Keratinocyte (primary cell): Measurements from ENCODE around the gene MXRA7. TPM values are rescaled to one million over a fixed set of nuclear protein-coding genes. Genes with fewer than 3 reads are reported as not detected.
A peak's percentile ranks its signal among the peaks of the same experiment; 100 is the strongest.

Experiments used
- DNase-seq: peaks from one replicate; pipeline ENCODE4 v3.0.0-alpha.2; 2011; ENCODE audit warnings: low read depth, missing footprints, low spot score
- FAIRE-seq: peaks from 2 replicates; lab custom pipeline; 2011; peaks lifted over from hg19 to GRCh38; lab: Jason Lieb, UNC
- H2AFZ ChIP-seq: 2 replicates; pipeline ENCODE4 v1.6.0; 2012; ENCODE audit warnings: low read length, control low read depth, inconsistent platforms; ENCODE audit not compliant: control insufficient read depth
- H3K27ac ChIP-seq: 2 replicates; pipeline ENCODE4 v1.5.1; 2011; ENCODE audit warnings: low read length; ENCODE audit not compliant: control insufficient read depth, insufficient read depth
- H3K27me3 ChIP-seq: 3 replicates; pipeline ENCODE4 v1.6.0; 2011; ENCODE audit warnings: low read length; ENCODE audit not compliant: control insufficient read depth, insufficient read depth; ENCODE audit errors: extremely low read depth
- H3K36me3 ChIP-seq, 2 experiments: 2 replicates in 1 of 2; 3 replicates in 1 of 2; pipeline ENCODE4 v1.5.1; 2011; ENCODE audit warnings: low read length in 2 of 2, mild to moderate bottlenecking in 1 of 2; ENCODE audit not compliant: control insufficient read depth in 2 of 2, insufficient read depth in 2 of 2; ENCODE audit errors: extremely low read depth in 1 of 2
- H3K4me1 ChIP-seq: 3 replicates; pipeline ENCODE4 v1.5.1; 2011; ENCODE audit warnings: low read length; ENCODE audit not compliant: control insufficient read depth, insufficient read depth; ENCODE audit errors: extremely low read depth
- H3K4me2 ChIP-seq: 3 replicates; pipeline ENCODE4 v1.6.0; 2011; ENCODE audit warnings: low read depth, low read length; ENCODE audit not compliant: control insufficient read depth, insufficient read depth; ENCODE audit errors: extremely low read depth
- H3K4me3 ChIP-seq, 3 experiments: fragments of 200-600 bp in 1 of 3; sonication (generic) in 1 of 3; 2 replicates in 2 of 3; 3 replicates in 1 of 3; pipeline ENCODE4 v1.5.1; 2011 to 2016; ENCODE audit warnings: low read length in 3 of 3, mild to moderate bottlenecking in 3 of 3, control low read depth in 2 of 3, inconsistent platforms in 1 of 3, low read depth in 1 of 3, mixed read lengths in 1 of 3, mixed run types in 1 of 3, moderate library complexity in 1 of 3; ENCODE audit not compliant: control insufficient read depth in 2 of 3, insufficient read depth in 2 of 3; ENCODE audit errors: extremely low read depth in 1 of 3
- H3K79me2 ChIP-seq: 2 replicates; pipeline ENCODE4 v1.6.0; 2012; ENCODE audit warnings: low read length; ENCODE audit not compliant: control insufficient read depth, insufficient read depth
- H3K9ac ChIP-seq: 3 replicates; pipeline ENCODE4 v1.6.0; 2011; ENCODE audit warnings: low read length; ENCODE audit not compliant: control insufficient read depth, insufficient read depth; ENCODE audit errors: extremely low read depth
- H3K9me1 ChIP-seq: 3 replicates; pipeline ENCODE4 v1.6.0; 2011; ENCODE audit warnings: low read length; ENCODE audit not compliant: control insufficient read depth, insufficient read depth; ENCODE audit errors: extremely low read depth
- H3K9me3 ChIP-seq: 2 replicates; pipeline ENCODE4 v1.5.1; 2012; ENCODE audit warnings: low read depth, low read length; ENCODE audit not compliant: control insufficient read depth
- H4K20me1 ChIP-seq: 3 replicates; pipeline ENCODE4 v1.6.0; 2011; ENCODE audit warnings: low read length; ENCODE audit not compliant: control insufficient read depth, insufficient read depth; ENCODE audit errors: extremely low read depth
- EZH2 ChIP-seq: IDR thresholded peaks from one replicate; pipeline ENCODE4 v1.6.1; 2012; ENCODE audit warnings: inconsistent platforms, mild to moderate bottlenecking, low read length, moderate library complexity
- dilution Hi-C: fragments of 300-500 bp; cut with MboI; formaldehyde crosslinking; loops from one replicate; pipeline ENCODE4 v1.7.0; 2020; ENCODE audit warnings: low sequenced_read_pairs; ENCODE audit not compliant: extremely low pct_ligation_motif_present
- polyA plus RNA-seq, 5 experiments: library from polyadenylated mRNA; depleted of rRNA in 3 of 5; stranded (reverse) in 3 of 5; stranded (forward) in 1 of 5; unstranded in 1 of 5; fragments of >200 nt; gene quantifications; 1 replicate in 1 of 5; 2 replicates in 3 of 5; 3 replicates in 1 of 5; pipeline versions ENCODE4 v1.2.1 to v1.2.3, GENCODE V29; 2011 to 2012; ENCODE audit warnings: missing spikeins in 2 of 5, low read depth in 1 of 5, low replicate concordance in 1 of 5
- TF ChIP-seq, protein P1 (sequence below), 3 experiments: IDR thresholded peaks in 1 of 3; conservative IDR thresholded peaks in 1 of 3; optimal IDR thresholded peaks in 1 of 3; 2 replicates in 2 of 3; 3 replicates in 1 of 3; pipeline versions ENCODE3 to v1.5.1; 2011; ENCODE audit warnings: low read length in 3 of 3, mild to moderate bottlenecking in 3 of 3, moderate library complexity in 2 of 3, control low read depth in 1 of 3, inconsistent platforms in 1 of 3; ENCODE audit not compliant: insufficient read depth in 2 of 3; ENCODE audit errors: extremely low read depth in 1 of 3

MXRA7 gene
- polyA plus RNA-seq, 1 donor (not counting 4 experiments of a cell fraction or from before 2014, with no cell fraction given) = 118 TPM

DNA sequence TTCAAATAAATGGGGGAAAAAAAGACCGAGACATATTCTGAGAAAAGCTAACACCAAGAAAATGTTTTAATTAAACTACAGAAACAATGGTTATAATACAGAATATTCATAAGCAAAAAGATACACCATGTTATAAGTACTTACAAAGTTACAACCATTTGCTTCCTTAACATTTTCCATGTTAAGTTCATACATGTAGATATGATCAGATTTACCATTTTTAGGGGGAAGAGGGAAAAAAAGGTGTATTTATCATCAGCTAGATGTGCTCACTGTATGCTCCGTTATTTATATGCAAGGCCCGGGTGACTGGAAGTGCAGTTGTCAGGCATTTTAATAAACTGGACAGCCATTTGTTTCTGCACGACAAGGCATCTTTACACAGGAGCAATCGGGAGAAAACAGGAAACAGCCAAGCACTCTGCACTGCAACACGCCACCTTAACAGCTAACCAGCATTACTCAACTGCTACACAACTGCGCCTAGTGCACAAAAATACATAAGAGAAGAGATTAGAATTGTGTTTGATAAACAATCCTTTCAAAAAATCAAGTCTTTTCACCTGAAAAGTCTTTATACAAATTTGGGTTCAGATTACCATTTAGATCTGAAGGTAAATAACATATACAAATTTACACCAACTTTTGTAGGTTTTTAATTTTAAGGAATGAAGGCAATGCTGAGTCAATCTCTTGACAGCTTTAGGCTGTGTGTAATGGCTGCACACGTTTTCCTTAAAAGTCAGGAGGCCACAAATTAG, 23.5 kb upstream of the MXRA7 start:
- Histone ChIP-seq H3K4me1 (peaks cover 29% of the 10 kb centered on the region), H3K36me3 (peaks cover 14 to 40% of the 10 kb centered on the region in 2 experiments), H3K79me2 (peaks cover 70% of the 10 kb centered on the region), H3K9me3 (no peaks in the 10 kb centered on the region), H3K4me2 (peak overlapping the region; percentile 96), H3K4me3 (peak overlapping the region; percentile 98 to 100 (median 100)), H4K20me1 (peaks cover 28% of the 10 kb centered on the region), H3K27me3 (no peaks in the 10 kb centered on the region), H3K9me1 (no peaks in the 10 kb centered on the region), H2AFZ (no peak overlapping the region), H3K27ac (peak overlapping the region; percentile 96), H3K9ac (peak overlapping the region; percentile 99)
- dilution Hi-C loops = no loop called here
- no peak for TF ChIP-seq EZH2
- TF ChIP-seq, protein P1, sequence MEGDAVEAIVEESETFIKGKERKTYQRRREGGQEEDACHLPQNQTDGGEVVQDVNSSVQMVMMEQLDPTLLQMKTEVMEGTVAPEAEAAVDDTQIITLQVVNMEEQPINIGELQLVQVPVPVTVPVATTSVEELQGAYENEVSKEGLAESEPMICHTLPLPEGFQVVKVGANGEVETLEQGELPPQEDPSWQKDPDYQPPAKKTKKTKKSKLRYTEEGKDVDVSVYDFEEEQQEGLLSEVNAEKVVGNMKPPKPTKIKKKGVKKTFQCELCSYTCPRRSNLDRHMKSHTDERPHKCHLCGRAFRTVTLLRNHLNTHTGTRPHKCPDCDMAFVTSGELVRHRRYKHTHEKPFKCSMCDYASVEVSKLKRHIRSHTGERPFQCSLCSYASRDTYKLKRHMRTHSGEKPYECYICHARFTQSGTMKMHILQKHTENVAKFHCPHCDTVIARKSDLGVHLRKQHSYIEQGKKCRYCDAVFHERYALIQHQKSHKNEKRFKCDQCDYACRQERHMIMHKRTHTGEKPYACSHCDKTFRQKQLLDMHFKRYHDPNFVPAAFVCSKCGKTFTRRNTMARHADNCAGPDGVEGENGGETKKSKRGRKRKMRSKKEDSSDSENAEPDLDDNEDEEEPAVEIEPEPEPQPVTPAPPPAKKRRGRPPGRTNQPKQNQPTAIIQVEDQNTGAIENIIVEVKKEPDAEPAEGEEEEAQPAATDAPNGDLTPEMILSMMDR (optimal IDR thresholded peaks at IDR 0.05 in 1 of 3, IDR thresholded peaks at IDR 0.05 in 1 of 3, conservative IDR thresholded peaks at IDR 0.05 in 1 of 3; ENCODE audit: extremely low read depth in 1 of 3, insufficient read depth in 2 of 3, low read length in 3 of 3) = no peak
- DNase-seq (no peak), FAIRE-seq (no peak)

DNA sequence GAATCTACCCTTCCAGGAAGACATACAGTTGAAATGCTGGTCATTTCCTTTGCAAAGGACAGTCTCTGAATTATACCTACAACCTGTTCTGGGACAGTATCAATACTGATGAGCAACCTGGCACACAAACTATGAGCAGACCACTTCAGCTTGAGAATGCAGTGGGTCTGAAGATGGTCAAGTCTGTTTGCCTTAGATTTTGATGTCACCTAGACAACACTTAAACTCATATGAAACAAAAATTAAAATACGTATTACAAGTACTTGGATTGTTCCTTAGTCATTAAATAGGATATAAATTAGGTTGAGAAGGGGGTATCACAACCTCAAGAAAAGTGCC, 22.8 kb upstream of the MXRA7 start:
- dilution Hi-C loops = no loop called here
- peaks cover 28% of the 10 kb centered on the region for H4K20me1 ChIP-seq
- DNase-seq (no peak), FAIRE-seq (no peak)
- H3K4me2 ChIP-seq = peak overlapping the region; percentile 96
- peaks cover 23% of the 10 kb centered on the region for H3K4me1 ChIP-seq
- no peaks in the 10 kb centered on the region for H3K9me3 ChIP-seq
- peaks cover 66% of the 10 kb centered on the region for H3K79me2 ChIP-seq
- H2AFZ ChIP-seq = no peak overlapping the region
- no peaks in the 10 kb centered on the region for H3K9me1 ChIP-seq
- peaks cover 14 to 40% of the 10 kb centered on the region in 2 experiments for H3K36me3 ChIP-seq
- H3K27me3 ChIP-seq = no peaks in the 10 kb centered on the region
- H3K9ac ChIP-seq = no peak overlapping the region
- peak overlapping the region in 2 of 3 experiments; percentile 98 to 100 for H3K4me3 ChIP-seq
- no peak overlapping the region for H3K27ac ChIP-seq
- no peak for TF ChIP-seq EZH2
- TF ChIP-seq, protein P1 (optimal IDR thresholded peaks at IDR 0.05 in 1 of 3, IDR thresholded peaks at IDR 0.05 in 1 of 3, conservative IDR thresholded peaks at IDR 0.05 in 1 of 3; ENCODE audit: extremely low read depth in 1 of 3, insufficient read depth in 2 of 3, low read length in 3 of 3) = no peak
